GM19193 (cell line): Measurements from ENCODE around the gene HAGH.

Experiments used
- POLR2A ChIP-seq: IDR thresholded peaks from 4 replicates; pipeline ENCODE4 v1.6.1; 2011; ENCODE audit not compliant: insufficient read depth, insufficient read length; ENCODE audit errors: extremely low read depth

HAGH gene

GRCh38 chr16:1846416-1846815, 19.8 kb upstream of the HAGH start:
- no peak for TF ChIP-seq POLR2A

- no peak for TF ChIP-seq POLR2A
These were observed 19.4 kb upstream of the HAGH start for GRCh38 chr16:1845985-1846384.

- no peak for TF ChIP-seq POLR2A
These were observed 12.9 kb upstream of the HAGH start for GRCh38 chr16:1839554-1839953.

GRCh38 chr16:1834096-1834495, 7.5 kb upstream of the HAGH start:
- no peak for TF ChIP-seq POLR2A

GRCh38 chr16:1832838-1833454, 6.3 kb upstream of the HAGH start:
- TF ChIP-seq POLR2A, result no peak

GRCh38 chr16:1831186-1832075, 4.8 kb upstream of the HAGH start:
- no peak for TF ChIP-seq POLR2A

GRCh38 chr16:1830213-1830612, 3.6 kb upstream of the HAGH start:
- no peak for TF ChIP-seq POLR2A

- no peak for TF ChIP-seq POLR2A
These were observed 2.2 kb upstream of the HAGH start for GRCh38 chr16:1828645-1829410.

- no peak for TF ChIP-seq POLR2A
These were observed 548 bp downstream of the HAGH start for GRCh38 chr16:1825864-1826690.

GRCh38 chr16:1825381-1825863, 1.2 kb downstream of the HAGH start:
- TF ChIP-seq POLR2A, result no peak

- no peak for TF ChIP-seq POLR2A
These were observed 2.8 kb downstream of the HAGH start for GRCh38 chr16:1823821-1824220.

- TF ChIP-seq POLR2A, result no peak
These were observed 3.8 kb downstream of the HAGH start for GRCh38 chr16:1822801-1823200.

GRCh38 chr16:1821861-1822611, 4.6 kb downstream of the HAGH start:
- TF ChIP-seq POLR2A, result no peak

- TF ChIP-seq POLR2A, result no peak
These were observed 5.7 kb downstream of the HAGH start for GRCh38 chr16:1820946-1821290.
